NK-92 (cell line): ENCODE data around the gene SERPINA5.

ENCODE experiments used
- DNase-seq: peaks from one replicate; lab custom pipeline; 2025; ENCODE audit not compliant: unreplicated experiment; lab: John Stamatoyannopoulos, UW

SERPINA5 gene

DNA sequence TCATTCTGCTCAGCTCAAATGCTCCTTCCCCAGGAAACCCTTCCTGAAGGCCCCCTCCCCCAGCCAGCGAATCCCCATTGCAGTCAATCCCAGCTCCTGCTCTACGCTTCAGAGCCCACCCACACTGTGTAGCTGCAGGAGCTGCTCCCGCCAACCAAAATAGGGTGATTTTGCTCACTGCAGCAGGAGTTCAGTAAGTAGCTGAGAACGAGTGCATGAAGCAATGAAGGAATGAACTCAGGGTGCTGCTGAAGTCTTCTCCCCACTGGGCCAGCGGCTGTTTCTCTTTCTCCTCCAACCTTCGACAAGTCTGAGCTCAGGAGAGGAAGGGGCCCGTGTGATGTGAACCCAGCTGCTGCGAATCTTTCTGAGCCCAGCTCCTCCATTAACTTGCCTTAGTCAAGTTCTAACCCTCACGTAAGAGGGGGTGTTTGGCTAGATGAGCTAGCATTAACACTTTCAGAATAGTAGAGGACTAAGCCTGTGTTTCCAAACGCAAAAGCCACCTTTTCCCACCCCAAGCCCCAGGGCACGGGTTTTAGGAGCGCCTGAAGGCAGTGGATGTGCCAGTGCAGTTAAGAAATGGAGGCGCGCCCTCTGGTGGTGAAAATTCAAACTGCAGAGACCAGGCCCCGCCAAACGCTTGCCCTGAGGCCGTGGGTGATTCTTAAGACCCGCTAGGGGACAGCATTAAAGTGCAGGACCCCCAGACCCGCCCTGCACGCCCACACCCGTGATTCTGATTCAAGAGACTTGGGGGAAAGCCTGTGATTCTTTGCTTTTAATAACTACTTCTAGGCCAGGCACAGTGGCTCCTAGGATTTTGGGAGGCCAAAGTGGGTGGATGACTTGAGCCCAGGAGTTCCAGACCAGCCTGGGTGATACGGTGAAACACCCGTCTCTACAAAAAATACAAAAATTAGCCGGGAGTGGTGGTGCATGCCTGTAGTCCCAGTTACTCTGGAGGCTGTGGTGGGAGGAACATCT lies 31.9 kb upstream of the SERPINA5 start:
- DNase-seq: no peak

DNA sequence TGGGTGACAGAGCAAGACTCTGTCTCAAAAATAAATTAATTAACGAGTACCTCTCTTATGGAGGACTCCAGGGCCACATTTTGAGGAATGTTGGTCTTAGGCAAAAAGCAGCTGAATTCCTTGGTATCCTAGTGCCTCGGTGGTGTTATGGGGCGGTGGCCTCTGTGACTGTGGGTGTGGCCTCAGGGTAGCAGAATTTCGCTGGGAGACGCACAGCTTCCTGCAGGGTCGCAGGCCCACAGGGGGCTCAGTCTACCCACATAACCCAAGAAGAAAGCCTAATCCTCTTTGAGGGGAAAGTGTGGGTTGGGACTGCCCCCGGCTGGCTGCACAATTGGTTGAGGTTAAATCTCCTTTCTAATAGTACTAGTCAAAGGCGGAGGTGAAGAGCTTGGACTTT lies 31.2 kb upstream of the SERPINA5 start:
- no peak for DNase-seq

GRCh38 chr14:94555991-94556390 lies 25.2 kb upstream of the SERPINA5 start:
- DNase-seq: no peak

GRCh38 chr14:94557327-94557726 lies 23.9 kb upstream of the SERPINA5 start:
- no peak for DNase-seq

GRCh38 chr14:94558842-94559241 lies 22.4 kb upstream of the SERPINA5 start:
- no peak for DNase-seq

GRCh38 chr14:94559638-94560290 lies 21.5 kb upstream of the SERPINA5 start:
- DNase-seq: no peak

DNA sequence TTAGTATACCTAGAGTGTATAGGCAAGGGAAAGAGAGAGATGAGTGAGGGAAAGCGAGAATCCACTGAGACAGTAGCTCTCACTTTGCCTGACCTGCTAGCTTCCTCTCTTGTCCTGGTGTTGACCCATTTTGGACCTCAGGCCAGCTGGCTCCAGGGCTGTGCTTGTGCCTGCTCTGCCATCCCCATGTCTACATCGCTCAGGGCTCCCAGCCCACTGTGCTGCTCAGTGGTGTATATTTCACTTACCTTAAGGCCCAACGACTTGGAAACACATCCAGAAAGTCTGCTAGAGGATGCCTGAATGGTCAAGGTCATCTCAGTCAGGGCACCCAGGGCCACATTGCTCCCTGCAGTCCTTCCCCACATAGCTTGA lies 20.9 kb upstream of the SERPINA5 start:
- DNase-seq: no peak

DNA sequence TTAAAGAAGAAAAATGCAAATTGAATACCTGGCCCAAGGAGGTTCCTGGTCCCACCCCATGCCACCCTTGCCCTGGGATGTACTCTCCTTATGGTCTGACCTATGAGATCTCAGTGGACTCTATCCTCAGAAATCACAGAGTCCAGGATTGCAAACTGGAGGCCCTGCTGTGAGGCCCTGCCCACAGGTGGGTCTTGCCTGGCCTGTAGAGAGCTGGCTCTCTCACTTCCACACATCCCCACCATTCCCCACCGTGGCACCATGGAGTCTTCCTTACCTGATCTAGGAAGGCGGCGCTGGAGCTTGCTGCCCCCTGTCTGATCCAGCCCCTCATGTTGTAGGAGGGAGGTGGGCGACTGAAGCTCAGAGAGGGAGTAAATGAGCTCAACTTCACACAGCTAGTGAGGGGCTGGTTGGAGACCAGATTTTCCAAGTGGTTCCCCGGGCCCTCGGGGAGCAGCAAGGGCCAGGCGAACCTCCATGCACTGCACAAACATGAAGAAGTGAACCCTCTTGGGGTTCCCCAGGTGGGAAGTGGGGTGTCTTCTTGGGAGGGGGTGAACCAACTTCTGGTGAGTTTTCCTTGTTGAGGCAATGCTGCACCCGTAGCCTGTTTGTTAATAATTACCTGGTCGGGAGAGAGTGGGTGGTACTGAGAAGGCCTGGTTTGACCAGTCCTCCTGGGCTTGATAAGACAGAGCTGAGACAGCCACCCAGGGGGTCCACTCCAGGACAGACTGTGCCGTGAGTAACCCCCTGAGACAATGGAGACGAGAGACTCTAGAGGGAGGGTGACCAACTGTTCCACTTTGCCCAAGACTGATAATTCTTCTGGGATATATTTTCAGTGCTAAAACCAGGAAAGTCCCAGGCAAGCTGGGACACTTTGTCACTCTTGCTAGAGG lies 20.2 kb upstream of the SERPINA5 start, which contains the start of gene SERPINA4:
SERPINA4 (plus strand) TSS at position 692 of the 905 bp plus-strand sequence. CDS start 2,041 bp downstream, outside the sequence.
- no peak for DNase-seq

- DNase-seq: no peak
These were observed 19.6 kb upstream of the SERPINA5 start for GRCh38 chr14:94561656-94562010.

DNA sequence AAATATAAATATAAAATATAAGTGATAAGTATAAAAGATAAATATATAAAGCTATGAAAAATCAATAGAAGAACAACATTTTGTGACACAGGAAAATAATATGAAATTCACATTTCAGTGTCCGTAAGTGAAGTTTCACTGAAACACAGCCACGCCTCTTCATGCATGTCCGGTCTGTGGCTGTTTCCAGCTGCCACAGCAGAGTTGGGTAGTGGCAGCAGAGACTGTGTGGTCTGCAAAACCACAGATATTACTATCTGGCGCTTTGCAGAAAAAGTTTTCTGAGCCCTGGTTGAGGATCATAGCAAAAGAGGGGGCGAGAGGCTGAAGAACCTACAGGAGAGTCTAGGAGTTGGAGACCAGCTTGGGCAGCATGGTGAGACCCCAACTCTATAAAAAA lies 19.2 kb upstream of the SERPINA5 start:
- no peak for DNase-seq

GRCh38 chr14:94562941-94563883 lies 18.0 kb upstream of the SERPINA5 start:
- no peak for DNase-seq

DNA sequence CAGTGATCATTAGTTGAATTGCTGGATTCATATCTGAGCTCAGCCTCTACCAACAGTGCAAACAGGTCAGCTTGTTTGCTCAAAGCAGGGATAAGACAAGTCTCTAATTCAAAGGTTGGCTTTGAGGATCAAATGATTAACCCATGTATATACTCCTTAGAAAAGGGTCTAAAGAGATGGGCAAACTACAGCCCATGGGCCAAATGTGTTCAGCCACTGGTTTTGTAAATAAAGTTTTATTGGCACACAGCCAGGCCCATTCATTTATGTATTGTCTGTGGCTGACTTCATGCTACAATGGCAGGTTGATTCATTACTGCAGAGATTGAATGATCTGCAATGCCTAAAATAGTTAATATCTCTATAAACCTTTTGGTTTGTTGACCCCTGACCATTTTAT lies 16.8 kb upstream of the SERPINA5 start:
- DNase-seq: no peak

GRCh38 chr14:94568186-94568585 lies 13.0 kb upstream of the SERPINA5 start:
- DNase-seq: no peak

- no peak for DNase-seq
These were observed 11.7 kb upstream of the SERPINA5 start for GRCh38 chr14:94569381-94570001.

GRCh38 chr14:94570002-94570400 lies 11.2 kb upstream of the SERPINA5 start:
- no peak for DNase-seq

- no peak for DNase-seq
These were observed 10.8 kb upstream of the SERPINA5 start for GRCh38 chr14:94570440-94570839.

GRCh38 chr14:94571395-94571794 lies 9.8 kb upstream of the SERPINA5 start:
- no peak for DNase-seq

- DNase-seq: no peak
These were observed 9.3 kb upstream of the SERPINA5 start for GRCh38 chr14:94571950-94572349.

GRCh38 chr14:94572637-94573303 lies 8.5 kb upstream of the SERPINA5 start:
- DNase-seq: no peak
